VCaP (cell line): ENCODE data around the gene POLR2H.

Source experiments
- H3K27ac ChIP-seq: fragments of 450-650 bp; 2 replicates; pipeline ENCODE4 v1.5.1; 2017
- TF ChIP-seq, protein P1 (sequence below): fragments of 450-650 bp; conservative IDR thresholded peaks from 2 replicates; pipeline ENCODE4 v1.5.1; 2017; ENCODE audit warnings: mild to moderate bottlenecking, moderate library complexity

Gene POLR2H

GRCh38 chr3:184349563-184350470, 11.7 kb upstream of the POLR2H start:
- H3K27ac ChIP-seq = no peak overlapping the region
- TF ChIP-seq, protein P1, sequence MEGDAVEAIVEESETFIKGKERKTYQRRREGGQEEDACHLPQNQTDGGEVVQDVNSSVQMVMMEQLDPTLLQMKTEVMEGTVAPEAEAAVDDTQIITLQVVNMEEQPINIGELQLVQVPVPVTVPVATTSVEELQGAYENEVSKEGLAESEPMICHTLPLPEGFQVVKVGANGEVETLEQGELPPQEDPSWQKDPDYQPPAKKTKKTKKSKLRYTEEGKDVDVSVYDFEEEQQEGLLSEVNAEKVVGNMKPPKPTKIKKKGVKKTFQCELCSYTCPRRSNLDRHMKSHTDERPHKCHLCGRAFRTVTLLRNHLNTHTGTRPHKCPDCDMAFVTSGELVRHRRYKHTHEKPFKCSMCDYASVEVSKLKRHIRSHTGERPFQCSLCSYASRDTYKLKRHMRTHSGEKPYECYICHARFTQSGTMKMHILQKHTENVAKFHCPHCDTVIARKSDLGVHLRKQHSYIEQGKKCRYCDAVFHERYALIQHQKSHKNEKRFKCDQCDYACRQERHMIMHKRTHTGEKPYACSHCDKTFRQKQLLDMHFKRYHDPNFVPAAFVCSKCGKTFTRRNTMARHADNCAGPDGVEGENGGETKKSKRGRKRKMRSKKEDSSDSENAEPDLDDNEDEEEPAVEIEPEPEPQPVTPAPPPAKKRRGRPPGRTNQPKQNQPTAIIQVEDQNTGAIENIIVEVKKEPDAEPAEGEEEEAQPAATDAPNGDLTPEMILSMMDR = no peak

GRCh38 chr3:184350618-184351017, 10.9 kb upstream of the POLR2H start:
- TF ChIP-seq, protein P1 = no peak

GRCh38 chr3:184351511-184352148, 9.9 kb upstream of the POLR2H start:
- H3K27ac ChIP-seq = no peak overlapping the region
- TF ChIP-seq, protein P1 = no peak

More at GRCh38 chr3:184350618-184351017, 10.9 kb upstream of the POLR2H start:
- no peak overlapping the region for H3K27ac ChIP-seq

DNA sequence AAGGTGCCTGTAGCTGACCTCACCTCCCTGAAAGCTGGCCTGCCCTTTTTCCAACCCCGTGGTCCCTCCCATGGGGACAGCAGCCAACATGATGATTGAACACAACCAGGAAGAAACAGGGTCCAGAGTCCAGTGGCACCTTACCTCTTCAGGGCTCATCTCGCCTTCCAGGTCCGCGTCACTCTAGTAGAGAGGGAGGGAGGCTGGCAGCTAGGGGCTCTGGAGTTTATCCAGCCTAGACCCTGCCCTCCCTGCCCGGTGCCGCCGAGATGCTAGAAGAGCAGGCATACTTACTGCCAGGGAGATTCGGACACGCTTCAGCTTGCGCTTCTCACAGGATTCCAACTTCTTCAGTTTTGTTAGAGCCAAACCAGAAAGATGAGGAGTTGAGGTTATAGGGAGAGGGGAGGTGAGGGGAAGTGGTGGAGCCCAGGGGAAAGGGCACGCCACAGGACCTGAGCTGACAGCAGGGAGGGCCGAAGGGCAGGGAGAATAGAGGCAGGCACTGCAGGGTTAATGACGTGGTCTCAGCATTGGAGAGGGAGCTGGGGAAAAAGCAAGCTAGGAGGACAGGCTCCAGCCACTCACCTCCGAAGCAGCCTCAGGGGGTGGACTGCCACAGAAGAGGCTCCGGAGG, 9.2 kb upstream of the POLR2H start:
- H3K27ac ChIP-seq = no peak overlapping the region
- TF ChIP-seq, protein P1 = no peak

- TF ChIP-seq, protein P1 = no peak
- no peak overlapping the region for H3K27ac ChIP-seq
Observed at GRCh38 chr3:184352897-184353545, 8.5 kb upstream of the POLR2H start.

DNA sequence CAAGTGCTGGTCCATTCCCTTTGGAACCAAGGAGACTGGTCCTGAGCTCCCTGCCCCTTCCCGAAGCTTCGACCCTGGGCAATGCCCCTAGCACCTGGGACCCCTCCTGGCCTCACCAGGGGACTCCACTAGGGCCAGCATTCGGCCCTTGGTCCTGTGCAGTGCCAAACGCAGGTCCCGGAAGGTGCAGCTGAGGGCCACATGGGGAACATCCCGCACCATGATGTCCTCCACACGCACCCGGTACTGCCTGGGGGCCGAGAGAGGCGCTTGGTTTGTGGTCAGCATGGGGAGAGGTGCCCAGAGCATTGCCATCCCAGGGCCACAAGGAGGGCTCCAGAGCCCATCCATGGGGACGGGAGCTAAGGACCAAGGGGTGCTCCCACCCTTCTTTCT, 8.0 kb upstream of the POLR2H start:
- TF ChIP-seq, protein P1 = no peak
- no peak overlapping the region for H3K27ac ChIP-seq
